ENCODE results near the gene SBF2.
A peak's percentile ranks its signal among the peaks of the same experiment; 100 is the strongest.

The SBF2 gene

DNA sequence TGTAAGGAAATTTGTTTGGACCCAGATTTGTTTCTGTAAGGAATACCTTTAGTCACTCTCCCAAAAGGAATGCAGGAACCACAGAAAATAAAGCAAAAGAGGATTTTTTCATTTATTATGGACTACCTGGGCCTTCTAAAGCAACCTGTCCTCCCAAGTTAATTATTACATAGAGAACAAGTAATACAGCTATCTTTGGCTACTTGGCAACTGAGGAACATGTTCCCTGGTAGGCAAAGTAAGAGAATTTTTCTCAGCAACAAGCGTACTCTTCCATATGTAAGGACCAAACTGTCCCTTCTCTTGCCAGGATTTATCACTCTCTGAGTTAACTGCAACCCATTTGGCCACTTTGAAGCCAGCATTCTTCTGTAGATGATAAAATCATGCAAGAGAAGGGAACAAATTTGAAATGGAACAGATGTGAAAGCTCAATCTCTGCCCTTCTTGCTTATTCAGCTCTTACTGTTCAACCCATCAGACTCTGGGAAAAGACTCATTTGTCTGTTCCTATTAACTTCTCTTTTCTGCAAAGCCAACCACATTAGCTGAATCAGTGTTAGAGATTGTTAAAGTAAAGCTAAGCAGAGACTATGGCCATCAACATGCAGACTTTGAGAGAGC, 440.0 kb downstream of the SBF2 start:
- peak; percentile 69 for DNase-seq (ENCODE audit: low read depth)

DNA sequence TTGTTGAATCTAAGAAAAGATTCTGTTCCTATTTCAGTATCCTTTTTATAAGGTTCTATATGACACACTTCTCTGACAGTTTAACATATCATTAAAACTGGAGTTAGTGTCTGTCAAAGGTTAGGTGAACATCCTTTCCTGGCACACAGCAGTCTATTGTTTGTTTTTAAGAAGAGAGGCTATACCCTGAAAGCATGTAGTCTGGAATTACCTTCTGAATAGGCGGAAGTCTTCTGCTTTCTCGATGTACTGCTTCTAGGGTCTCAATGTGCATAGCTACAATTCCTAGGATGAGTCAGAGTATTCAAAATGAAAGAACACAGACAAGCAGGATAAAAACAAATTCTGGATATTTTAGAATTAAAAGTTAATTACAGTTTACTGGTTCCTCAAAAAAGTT, 441.6 kb downstream of the SBF2 start:
- peak; percentile 56 for DNase-seq (ENCODE audit: low read depth)

DNA sequence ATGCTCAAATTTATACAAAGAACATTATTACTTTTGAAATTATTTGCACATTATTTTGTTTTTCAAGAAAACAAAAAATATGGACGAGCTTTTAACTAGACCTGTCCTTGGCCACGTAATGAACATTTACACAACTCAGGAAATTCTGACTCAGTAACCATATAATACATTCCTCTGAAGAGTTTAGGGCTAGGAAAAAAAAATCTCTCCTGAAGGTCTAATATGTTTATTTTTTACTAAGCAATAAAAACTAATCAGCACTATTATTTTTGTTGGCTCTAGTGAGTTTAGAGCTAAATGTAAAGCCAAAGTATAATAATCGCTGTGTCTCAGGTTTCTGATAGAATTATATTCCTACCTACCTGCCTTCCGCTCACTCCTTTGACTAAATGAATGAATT, 442.7 kb downstream of the SBF2 start:
- peak; percentile 81 for DNase-seq (ENCODE audit: low read depth)

DNA sequence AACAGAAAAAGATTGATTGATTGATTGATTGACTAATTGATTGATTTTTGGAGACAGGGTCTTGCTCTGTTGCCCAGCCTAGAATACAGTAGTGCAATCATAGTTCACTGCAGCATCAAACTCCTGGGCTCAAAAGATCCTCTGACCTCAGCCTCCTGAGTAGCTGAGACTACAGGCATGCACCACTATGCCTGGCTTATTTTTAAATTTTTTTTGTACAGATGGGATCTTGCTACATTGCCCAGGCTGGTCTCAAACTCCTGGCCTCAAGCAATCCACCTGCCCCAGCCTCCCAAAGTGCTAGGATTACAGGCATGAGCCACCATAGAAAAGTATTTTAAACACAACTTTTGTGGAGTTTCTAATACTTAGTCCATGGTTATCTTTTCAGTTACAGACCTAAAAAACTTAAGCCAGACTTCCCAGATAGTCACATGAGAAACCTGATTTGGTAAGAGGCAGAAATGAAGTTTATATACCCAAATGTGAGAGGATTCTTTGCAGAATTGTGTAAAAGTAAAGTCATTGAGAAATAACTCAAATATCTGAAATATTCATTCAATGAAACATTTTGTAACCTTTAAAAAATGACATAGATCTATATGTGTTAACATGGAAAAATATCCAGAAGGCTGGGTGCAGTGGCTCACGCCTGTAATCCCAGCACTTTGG, 443.7 kb downstream of the SBF2 start:
- DNase-seq (ENCODE audit: low read depth), result peak; percentile 57

DNA sequence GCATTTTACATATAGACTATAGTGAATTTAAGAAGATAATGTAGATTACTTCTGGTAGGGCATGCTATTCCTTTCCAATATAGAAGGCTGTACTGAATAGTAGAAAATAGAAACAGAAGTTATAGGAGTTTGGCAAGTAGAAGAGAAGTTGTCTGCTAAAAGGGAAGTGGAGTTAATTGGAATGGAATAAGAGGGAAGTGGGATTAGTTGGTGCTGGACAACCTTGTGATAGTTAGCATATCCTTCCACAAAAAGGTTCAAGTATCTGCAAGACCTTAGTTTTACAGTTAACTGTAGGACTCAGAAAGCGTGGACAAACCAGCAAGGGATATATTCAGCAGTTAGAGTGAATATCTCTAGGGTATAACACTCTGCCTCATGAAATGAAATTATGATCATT, 444.6 kb downstream of the SBF2 start:
- no peak for DNase-seq (ENCODE audit: low read depth)

DNA sequence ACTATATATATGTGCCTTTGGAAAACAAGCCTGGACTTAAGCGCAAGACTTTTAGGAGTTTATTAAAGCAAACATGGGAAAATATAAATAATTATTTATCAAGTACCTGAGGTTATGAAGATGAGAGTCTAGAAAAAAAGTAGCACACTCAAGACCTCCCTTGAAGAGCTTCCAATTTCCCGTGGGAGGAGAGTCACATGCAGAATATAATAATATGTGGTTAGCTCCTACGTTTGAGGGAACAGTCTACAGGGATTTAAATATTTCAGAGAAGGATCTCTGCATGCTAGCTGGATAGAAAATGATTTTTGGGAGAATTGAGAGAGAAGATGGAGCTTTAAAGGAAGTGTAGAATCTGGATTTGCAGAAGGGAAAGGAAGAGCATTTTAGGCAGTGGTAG, 446.4 kb downstream of the SBF2 start:
- DNase-seq (ENCODE audit: low read depth), result no peak

DNA sequence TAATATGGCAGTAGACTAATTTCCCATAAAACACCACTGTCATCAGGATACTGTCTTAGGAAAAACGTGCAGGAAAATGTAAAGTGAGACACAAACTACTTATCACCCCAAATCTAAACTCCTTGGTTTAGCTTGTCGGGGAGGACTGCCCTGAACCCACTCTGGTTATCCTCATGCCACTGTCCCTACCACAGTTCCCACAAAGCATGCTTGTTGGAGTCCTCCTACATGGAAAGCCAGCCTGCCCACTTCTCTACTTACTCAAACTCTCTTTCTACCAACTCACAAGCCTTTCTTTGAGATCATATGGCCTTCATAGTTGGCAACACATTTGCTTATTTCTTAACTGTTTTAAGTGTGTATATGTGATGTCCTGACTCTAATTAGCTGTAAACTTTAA, 451.1 kb downstream of the SBF2 start:
- no peak for DNase-seq (ENCODE audit: low read depth)

DNA sequence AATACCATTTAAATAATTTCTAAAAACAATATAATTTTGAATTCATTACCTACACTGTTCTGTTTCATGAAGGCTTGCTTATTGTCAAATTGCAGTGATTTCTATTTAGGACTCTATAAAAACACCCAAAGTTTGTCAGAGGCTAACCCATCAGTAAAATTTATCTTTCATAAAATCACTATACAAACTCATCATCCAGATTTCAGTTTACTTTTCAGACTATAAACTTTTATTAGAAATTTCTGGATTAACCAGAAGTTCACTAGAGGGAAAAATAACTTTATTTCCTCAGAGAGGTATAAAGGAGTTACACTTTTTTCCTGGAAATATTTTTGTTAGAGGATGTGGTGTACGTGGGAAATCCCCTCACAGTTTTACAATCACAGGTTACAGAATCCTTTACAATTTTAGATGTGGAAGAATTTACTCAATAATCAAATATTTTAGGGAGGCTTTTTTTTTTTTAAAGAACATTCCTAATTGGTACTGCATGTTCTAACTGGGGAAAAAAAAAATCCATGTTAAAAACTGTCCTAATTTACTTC, 453.5 kb downstream of the SBF2 start:
- peak; percentile 46 for DNase-seq (ENCODE audit: low read depth)

DNA sequence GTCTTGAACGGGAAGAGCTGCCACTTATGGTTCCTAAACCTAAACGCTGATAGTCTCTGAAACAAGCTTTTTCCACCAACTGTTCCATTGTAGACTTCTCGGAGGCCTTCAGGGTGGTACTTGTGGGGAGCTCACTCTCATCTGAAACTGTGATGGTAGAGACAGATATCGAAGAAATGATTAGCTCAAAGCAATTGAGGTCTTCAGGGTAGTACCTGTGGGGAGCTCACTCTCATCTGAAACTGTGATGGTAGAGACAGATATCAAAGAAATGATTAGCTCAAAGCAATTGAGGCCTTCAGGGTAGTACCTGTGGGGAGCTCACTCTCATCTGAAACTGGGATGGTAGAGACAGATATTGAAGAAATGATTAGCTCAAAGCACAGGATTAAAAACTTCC, 454.5 kb downstream of the SBF2 start:
- no peak for DNase-seq (ENCODE audit: low read depth)

DNA sequence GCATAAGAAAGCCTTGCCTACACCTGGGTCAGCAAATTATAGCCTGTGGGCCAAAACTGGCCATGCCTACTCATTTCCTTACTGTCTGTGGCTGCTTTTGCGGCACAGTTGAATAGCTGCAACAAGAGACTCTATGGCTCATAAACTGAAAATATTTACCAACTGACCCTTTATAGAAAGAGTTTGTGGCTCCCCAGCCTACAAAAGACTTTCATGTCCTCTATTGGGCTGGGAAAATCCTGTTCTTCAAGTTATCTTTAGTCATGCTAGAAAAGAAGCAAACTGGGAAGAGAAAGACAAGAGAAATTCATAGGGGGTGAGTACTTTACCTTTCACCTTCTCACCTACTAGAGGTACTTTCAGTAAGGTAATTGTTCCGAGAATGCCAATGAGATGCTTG, 455.1 kb downstream of the SBF2 start:
- peak; percentile 62 for DNase-seq (ENCODE audit: low read depth)

DNA sequence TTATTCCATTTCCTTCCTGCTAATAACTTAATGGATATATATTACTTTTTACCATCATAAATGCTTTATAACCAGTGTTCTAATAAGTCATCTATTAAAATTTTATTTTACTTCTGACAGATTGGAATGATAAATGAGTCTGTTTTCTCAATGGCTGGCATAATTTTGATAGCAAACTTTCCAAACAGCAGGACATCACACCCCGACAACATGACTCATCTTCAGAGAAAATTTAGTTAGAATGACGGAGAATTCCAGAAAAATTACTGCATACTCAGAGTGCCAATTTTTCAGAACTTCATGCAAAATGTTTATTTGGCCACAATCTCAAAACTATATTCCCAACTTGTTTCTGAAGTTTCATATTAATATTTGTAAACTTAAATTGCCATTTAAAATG, 455.8 kb downstream of the SBF2 start:
- peak; percentile 69 for DNase-seq (ENCODE audit: low read depth)

DNA sequence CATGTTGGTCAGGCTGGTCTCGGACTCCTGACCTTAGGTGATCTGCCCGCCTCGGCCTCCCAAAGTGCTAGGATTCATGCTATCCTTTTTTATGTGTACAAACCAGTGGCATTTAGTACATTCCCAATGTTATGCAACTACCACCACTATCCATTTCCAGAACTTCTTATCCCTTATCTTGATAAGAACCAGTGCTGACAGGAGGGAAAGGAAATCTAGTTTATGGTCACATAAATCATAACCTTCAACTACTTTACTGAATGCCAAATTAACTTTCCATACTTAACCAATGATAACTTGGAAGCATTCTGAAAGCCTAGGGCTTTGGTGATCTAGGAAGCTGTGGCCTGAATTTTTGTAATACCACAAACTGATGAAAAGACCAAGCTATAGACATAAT, 459.7 kb downstream of the SBF2 start:
- DNase-seq (ENCODE audit: low read depth), result peak; percentile 80

DNA sequence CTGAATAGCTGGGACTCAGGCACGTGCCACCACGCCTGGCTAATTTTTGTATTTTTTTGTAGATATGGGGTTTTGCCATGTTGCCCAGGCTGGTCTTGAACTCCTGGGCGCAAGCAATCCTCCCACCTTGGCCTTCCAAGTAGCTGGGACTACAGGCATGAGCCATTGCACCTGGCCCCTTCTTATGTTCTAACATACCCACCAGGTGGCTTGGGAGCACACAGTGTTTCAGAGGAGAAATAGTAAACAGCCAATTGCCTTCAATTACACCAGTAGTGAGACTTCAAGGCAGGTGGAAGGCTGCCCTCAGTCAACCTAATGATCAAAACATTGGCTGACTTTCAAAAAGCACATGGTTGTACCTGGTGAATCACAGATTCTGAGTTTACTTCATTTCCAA, 462.9 kb downstream of the SBF2 start:
- DNase-seq (ENCODE audit: low read depth), result no peak

DNA sequence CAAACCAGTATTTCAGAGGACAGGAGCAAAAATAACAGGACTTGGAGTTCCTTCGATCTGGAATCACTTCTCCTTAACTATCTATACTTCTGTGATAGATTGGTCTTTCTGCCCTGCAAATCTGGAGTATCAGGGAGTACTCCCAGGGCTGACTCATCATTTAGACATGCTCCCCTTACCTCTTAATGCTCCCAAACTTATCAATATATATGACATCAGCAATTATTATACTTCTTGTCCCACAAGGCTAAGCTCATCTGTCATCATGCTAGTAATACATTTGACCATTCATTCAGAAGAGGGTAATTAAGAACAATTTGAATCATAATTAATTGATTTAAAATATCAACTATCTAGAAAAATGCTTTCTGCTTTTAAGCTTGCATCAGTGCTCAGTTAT, 466.3 kb downstream of the SBF2 start:
- no peak for DNase-seq (ENCODE audit: low read depth)

DNA sequence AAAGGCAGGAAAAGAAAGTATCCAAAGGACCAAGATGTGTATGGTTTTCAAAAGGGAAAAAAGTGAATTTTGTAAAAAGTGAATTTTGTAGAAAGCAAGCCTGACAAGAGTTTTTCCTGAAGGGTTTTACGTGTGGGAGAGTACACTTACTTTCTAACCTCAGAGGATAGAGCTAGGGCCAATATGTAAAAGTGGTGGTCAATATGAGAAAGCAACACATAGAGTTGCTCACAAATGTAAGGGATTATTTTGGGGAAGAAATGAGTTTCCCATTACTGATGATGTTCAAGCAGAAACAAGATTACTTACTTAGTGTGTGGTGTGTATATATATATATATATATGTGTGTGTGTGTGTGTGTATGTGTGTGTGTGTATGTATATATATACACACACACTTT, 467.6 kb downstream of the SBF2 start:
- no peak for DNase-seq (ENCODE audit: low read depth)

DNA sequence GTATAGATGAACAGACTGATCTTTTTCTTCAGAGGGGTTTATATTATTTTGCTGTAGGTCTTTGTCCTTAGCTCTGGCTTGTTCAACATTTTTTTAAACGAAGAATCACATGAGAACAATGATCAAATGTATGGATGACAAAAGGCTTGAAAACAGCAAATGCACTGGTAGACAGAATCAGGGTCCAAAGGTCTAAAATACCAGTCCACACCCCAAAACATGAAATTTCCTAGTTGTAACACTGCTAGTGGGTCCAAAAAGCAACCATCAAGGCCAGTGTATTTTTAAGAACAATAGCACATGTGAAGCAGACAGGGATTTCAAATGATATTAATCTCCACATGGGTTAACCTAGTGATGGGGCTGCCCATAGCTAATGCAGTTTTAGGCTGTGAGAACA, 468.1 kb downstream of the SBF2 start:
- no peak for DNase-seq (ENCODE audit: low read depth)

DNA sequence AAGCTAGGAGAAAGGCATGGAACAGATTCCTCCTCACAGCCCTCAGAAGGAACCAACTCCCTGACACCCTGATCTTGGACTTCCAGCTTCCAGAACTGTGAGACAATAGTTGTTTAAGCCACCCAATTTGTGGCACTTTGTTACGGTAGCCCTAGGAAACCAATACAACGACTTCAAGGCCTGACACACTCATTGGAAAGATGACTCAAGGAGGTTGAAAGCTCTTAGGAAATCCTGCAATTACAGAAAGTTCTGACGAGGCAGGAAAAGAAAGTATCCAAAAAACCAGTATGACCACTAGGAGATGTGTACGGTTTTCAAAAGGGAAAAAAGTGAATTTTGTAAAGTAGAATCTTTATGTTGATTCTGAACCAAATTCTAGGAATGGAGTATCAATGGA, 468.7 kb downstream of the SBF2 start:
- DNase-seq (ENCODE audit: low read depth), result peak; percentile 35

DNA sequence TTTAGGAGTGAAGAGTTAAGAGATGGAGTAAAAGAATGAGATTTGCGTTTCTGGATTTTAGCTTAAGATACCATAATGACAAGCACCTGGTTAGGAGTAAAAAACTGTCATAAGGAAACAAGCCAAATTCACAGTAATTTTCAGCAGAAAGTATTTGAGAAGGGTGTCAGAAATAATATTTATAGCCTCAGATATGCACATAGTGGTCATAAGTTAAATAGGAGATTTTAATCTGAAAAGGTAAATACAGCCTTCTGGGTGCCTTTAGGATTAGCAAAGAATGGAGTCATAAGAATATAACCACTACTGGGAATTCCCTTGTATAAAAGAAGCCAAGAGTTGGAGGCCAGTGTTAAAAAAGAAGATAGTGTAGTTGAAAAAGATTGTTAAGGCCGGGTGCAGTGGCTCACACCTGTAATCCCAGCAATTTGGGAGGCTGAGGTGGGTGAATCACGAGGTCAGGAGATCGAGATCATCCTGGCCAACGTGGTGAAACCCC, 470.1 kb downstream of the SBF2 start:
- no peak for DNase-seq (ENCODE audit: low read depth)

DNA sequence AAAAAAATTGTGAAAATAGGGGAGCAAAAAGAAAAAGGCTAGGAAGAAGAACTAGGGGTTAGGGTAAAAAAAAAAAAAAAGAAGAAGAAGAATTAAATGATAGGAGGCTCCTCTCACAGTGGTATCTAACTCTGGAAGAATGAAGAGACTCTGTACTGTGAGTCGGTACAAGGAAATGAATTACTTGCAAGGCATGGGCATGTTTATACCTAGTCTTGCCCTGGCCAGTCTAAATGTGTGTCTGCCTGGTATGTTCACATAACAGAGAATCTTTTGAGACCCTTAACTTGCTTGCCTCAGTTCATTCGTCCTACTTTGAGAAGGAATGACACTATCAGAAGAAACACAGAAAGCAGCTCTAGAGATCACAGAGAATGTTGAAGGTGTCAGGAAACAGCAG, 470.6 kb downstream of the SBF2 start:
- DNase-seq (ENCODE audit: low read depth), result peak; percentile 43

DNA sequence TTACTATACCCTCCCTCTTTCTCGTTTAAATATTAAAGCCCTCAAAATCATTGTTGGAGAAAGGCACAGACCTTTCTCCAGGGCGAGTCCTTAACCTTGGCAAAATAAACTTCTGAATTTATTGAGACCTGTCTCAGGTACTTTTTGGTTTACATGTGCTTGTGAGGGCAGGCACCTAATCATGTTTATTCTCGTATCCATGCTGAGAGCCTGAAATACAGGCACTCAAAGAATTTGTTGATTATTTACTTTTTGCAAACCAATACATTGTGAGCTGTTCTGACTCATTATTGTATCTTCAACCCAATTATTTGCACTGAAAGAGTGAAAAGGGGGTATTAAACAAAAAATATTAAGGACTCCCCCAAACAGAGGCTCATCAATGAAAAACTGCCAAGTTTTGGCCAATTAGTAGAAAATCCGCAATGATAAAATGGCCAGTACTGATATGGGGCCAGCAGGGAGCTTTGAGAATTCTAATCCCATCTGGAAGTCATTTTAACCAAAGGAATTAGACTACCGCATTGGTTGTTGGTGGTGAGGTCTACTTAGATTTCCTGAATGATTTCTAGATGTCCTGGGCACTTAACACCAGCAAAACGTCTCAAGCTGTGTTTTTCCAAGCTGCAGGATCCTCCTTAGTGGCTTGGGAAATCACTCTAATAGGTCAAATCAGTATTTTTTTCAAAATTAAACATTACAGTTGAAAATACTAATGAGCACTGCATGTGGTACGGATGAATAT, 472.8 kb downstream of the SBF2 start:
- DNase-seq (ENCODE audit: low read depth), result peak; percentile 88

DNA sequence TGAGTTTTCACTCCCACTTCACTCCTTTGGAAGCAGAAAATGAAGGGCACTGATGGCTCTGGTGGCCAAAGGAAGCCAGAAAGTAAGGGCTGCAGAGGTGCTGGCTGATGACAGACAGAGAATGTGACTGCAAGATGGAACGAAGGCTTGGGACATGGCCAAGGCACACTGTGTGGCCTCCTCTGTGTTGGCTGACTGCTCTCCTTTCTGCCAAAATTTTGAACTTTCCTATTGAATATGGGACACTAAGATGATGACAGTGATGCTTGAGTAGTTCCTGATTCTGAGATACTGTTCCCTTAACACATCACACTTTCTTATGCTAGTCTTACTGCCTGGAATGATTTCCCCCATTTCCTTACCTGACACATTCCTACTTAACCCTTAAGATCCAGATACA, 473.8 kb downstream of the SBF2 start:
- DNase-seq (ENCODE audit: low read depth), result no peak

DNA sequence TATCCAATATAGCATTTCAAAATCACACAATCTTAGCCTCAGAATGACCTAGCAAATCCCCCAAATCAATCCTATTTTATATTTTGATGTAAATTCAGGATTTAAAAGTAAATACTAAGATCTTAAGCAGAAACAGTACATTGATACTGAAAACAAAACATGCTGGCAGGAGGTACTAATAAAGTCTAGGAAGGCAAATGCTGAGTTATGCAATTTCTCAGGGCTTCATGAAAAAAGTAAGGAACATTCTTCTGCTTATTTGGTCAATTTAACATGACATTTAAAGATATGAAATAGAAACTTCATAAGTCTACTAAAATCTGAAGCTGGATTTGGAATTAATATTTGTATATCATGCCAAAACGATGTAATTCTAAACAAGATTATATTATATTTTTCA, 476.8 kb downstream of the SBF2 start:
- DNase-seq (ENCODE audit: low read depth), result no peak
